Measurements from ENCODE around the gene MEIS1.

The MEIS1 gene

GRCh38 chr2:66446941-66447340 lies 12.0 kb downstream of the MEIS1 start:
- no peak for TF ChIP-seq CTCF (IDR thresholded peaks at IDR 0.05; ENCODE audit: low read depth, low read length, poor library complexity, severe bottlenecking)
- no peak for TF ChIP-seq EZH2phosphoT487 (IDR thresholded peaks at IDR 0.05; ENCODE audit: borderline replicate concordance, low read length)
- Histone ChIP-seq H3K27me3 (ENCODE audit: control insufficient read depth, low read length) (no peaks in the 10 kb centered on the region), H3K4me1 (ENCODE audit: control insufficient read depth, low read length) (no peaks in the 10 kb centered on the region), H3K9me2 (replicated peaks; ENCODE audit: control insufficient read depth, low read length) (no peaks in the 10 kb centered on the region), H3K27ac (ENCODE audit: low read depth, low read length) (no peak overlapping the region), H3K79me2 (ENCODE audit: control insufficient read depth, low read length) (no peaks in the 10 kb centered on the region), H3K4me2 (ENCODE audit: low read length) (no peak overlapping the region), H3K4me3 (ENCODE audit: low read length) (no peak overlapping the region), H3F3A (ENCODE audit: control insufficient read depth, insufficient read depth) (no peaks in the 10 kb centered on the region), H3K9me3 (ENCODE audit: control insufficient read depth, insufficient read depth, low read length) (no peaks in the 10 kb centered on the region), H3K36me3 (ENCODE audit: control insufficient read depth, low read length) (no peaks in the 10 kb centered on the region), H4K20me1 (ENCODE audit: control insufficient read depth, insufficient read depth, low read depth, low read length) (no peaks in the 10 kb centered on the region)

- Histone ChIP-seq H4K20me1 (ENCODE audit: control insufficient read depth, insufficient read depth, low read depth, low read length) (no peaks in the 10 kb centered on the region), H3K4me3 (ENCODE audit: low read length) (no peak overlapping the region), H3K79me2 (ENCODE audit: control insufficient read depth, low read length) (no peaks in the 10 kb centered on the region), H3K9me3 (ENCODE audit: control insufficient read depth, insufficient read depth, low read length) (no peaks in the 10 kb centered on the region), H3K4me1 (ENCODE audit: control insufficient read depth, low read length) (no peaks in the 10 kb centered on the region), H3K9me2 (replicated peaks; ENCODE audit: control insufficient read depth, low read length) (no peaks in the 10 kb centered on the region), H3K4me2 (ENCODE audit: low read length) (no peak overlapping the region), H3K27me3 (ENCODE audit: control insufficient read depth, low read length) (no peaks in the 10 kb centered on the region), H3K36me3 (ENCODE audit: control insufficient read depth, low read length) (no peaks in the 10 kb centered on the region), H3K27ac (ENCODE audit: low read depth, low read length) (no peak overlapping the region), H3F3A (ENCODE audit: control insufficient read depth, insufficient read depth) (no peaks in the 10 kb centered on the region)
- TF ChIP-seq EZH2phosphoT487 (IDR thresholded peaks at IDR 0.05; ENCODE audit: borderline replicate concordance, low read length) = no peak
- TF ChIP-seq CTCF (IDR thresholded peaks at IDR 0.05; ENCODE audit: low read depth, low read length, poor library complexity, severe bottlenecking) = no peak
Observed at GRCh38 chr2:66447677-66448076, 12.8 kb downstream of the MEIS1 start.

- H3K79me2 ChIP-seq (ENCODE audit: control insufficient read depth, low read length) = no peaks in the 10 kb centered on the region
- no peak overlapping the region for H3K4me3 ChIP-seq (ENCODE audit: low read length)
- no peak for TF ChIP-seq EZH2phosphoT487 (IDR thresholded peaks at IDR 0.05; ENCODE audit: borderline replicate concordance, low read length)
- no peak for TF ChIP-seq CTCF (IDR thresholded peaks at IDR 0.05; ENCODE audit: low read depth, low read length, poor library complexity, severe bottlenecking)
- H3K9me2 ChIP-seq (replicated peaks; ENCODE audit: control insufficient read depth, low read length) = no peaks in the 10 kb centered on the region
- no peak overlapping the region for H3K27ac ChIP-seq (ENCODE audit: low read depth, low read length)
- H3K36me3 ChIP-seq (ENCODE audit: control insufficient read depth, low read length) = no peaks in the 10 kb centered on the region
- H3F3A ChIP-seq (ENCODE audit: control insufficient read depth, insufficient read depth) = no peaks in the 10 kb centered on the region
- H3K9me3 ChIP-seq (ENCODE audit: control insufficient read depth, insufficient read depth, low read length) = no peaks in the 10 kb centered on the region
- H4K20me1 ChIP-seq (ENCODE audit: control insufficient read depth, insufficient read depth, low read depth, low read length) = no peaks in the 10 kb centered on the region
- no peaks in the 10 kb centered on the region for H3K4me1 ChIP-seq (ENCODE audit: control insufficient read depth, low read length)
- H3K4me2 ChIP-seq (ENCODE audit: low read length) = no peak overlapping the region
- H3K27me3 ChIP-seq (ENCODE audit: control insufficient read depth, low read length) = no peaks in the 10 kb centered on the region
Observed at GRCh38 chr2:66448136-66448991, 13.4 kb downstream of the MEIS1 start.
